Transverse colon (tissue), 4 donors: ENCODE measurements around the gene ZNF77. TPM values are rescaled to one million over a fixed set of nuclear protein-coding genes. Genes with fewer than 3 reads are reported as not detected.

ENCODE experiments used
- DNase-seq: peaks from one replicate; pipeline ENCODE4 v3.0.0-alpha.2; 2019
- H3K27ac ChIP-seq, 4 donors: fragments of 200-600 bp; sonication (generic); 2 replicates each; pipeline ENCODE4 v1.5.1; 2016 to 2018; ENCODE audit warnings: inconsistent platforms in 4 of 4
- H3K27me3 ChIP-seq: fragments of 200-600 bp; sonication (generic); 2 replicates; pipeline ENCODE4 v1.5.1; 2017; ENCODE audit warnings: inconsistent platforms
- H3K36me3 ChIP-seq, 4 donors: fragments of 200-600 bp; sonication (generic); 2 replicates each; pipeline ENCODE4 v1.5.1; 2017 to 2019; ENCODE audit warnings: inconsistent platforms in 4 of 4
- H3K4me1 ChIP-seq, 4 donors: fragments of 200-600 bp; sonication (generic); 2 replicates each; pipeline ENCODE4 v1.5.1; 2017 to 2020; ENCODE audit warnings: inconsistent platforms in 4 of 4
- H3K4me3 ChIP-seq, 4 donors: fragments of 200-600 bp; sonication (generic); 1 replicate in 1 of 4; 2 replicates in 3 of 4; pipeline versions ENCODE4 v1.5.1 to v1.6.1; 2017 to 2019; ENCODE audit warnings: inconsistent platforms in 4 of 4
- H3K9me3 ChIP-seq, 2 donors: fragments of 200-600 bp; sonication (generic); 2 replicates each; pipeline ENCODE4 v1.5.1; 2017 to 2019; ENCODE audit warnings: inconsistent platforms in 2 of 2
- CTCF ChIP-seq, 5 experiments: fragments of 200-600 bp in 3 of 5; fragments of 450-650 bp in 2 of 5; sonication (generic) in 3 of 5; IDR thresholded peaks; 1 replicate in 2 of 5; 2 replicates in 3 of 5; pipeline ENCODE4 v1.5.1; 2016 to 2017; ENCODE audit warnings: antibody characterized with exemption in 5 of 5, inconsistent platforms in 3 of 5, mild to moderate bottlenecking in 2 of 5, moderate library complexity in 1 of 5
- EP300 ChIP-seq: sonication (generic); formaldehyde crosslinking; IDR thresholded peaks from one replicate; pipeline ENCODE4 v1.6.1; 2017; ENCODE audit warnings: antibody characterized with exemption, low read depth
- POLR2A ChIP-seq: fragments of 450-650 bp; IDR thresholded peaks from one replicate; pipeline ENCODE4 v1.6.1; 2016; ENCODE audit warnings: antibody characterized with exemption, mild to moderate bottlenecking, moderate library complexity
- POLR2AphosphoS5 ChIP-seq, 3 donors: sonication (generic); formaldehyde crosslinking; IDR thresholded peaks; one replicate each; pipeline ENCODE4 v1.6.1; 2016; ENCODE audit warnings: antibody characterized with exemption in 3 of 3
- whole genome bisulfite sequencing, 2 donors: methylation state at CpG; one replicate each; pipeline ENCODE4 v1.1.5; 2018; ENCODE audit warnings: low coverage in 1 of 2; 5-methylcytosine and 5-hydroxymethylcytosine counted together
- in situ Hi-C, 4 donors: fragments of 200-750 bp; cut with MboI; loops; one replicate each; pipeline versions ENCODE4 v1.15.0 to v1.15.1; 2017; ENCODE audit warnings: low sequenced_read_pairs in 3 of 4, low pct_ligation_motif_present in 1 of 4, low pct_unique_long_range_greater_than_20kb in 1 of 4
- intact Hi-C: fragments of 100-400 bp; cut with DNase I; formaldehyde crosslinking; loops from one replicate; pipeline ENCODE4 v1.15.1; 2023; ENCODE audit warnings: low total_unique reads
- total RNA-seq, 4 donors: library from RNA; depleted of rRNA; stranded (reverse); fragments of >200 nt; gene quantifications; one replicate each; pipeline ENCODE4 v1.1.0, GENCODE V29; 2016

The ZNF77 gene
- total RNA-seq, 4 donors from 2014 or later = 4.2 to 9.3 (median 5.1) TPM; not detected in 1

- Histone ChIP-seq H3K4me3 (no peak overlapping the region), H3K27ac (no peak overlapping the region), H3K4me1 (peaks cover 0 to 2% (median 0%) of the 10 kb centered on the region in 4 donors), H3K9me3 (no peaks in the 10 kb centered on the region), H3K36me3 (no peaks in the 10 kb centered on the region), H3K27me3 (peaks cover 8% of the 10 kb centered on the region)
- in situ Hi-C loops (no loop called here), intact Hi-C loops (no loop called here)
- TF ChIP-seq POLR2A = no peak
- no peak for TF ChIP-seq POLR2AphosphoS5 (IDR thresholded peaks at IDR 0.05)
- TF ChIP-seq CTCF (IDR thresholded peaks at IDR 0.05) = no peak
- no peak for TF ChIP-seq EP300
- WGBS, 2 donors = 80 to 89% methylated on average over 1 to 14 of the region's 15 CpGs
- DNase-seq = no peak
Measured at GRCh38 chr19:2989236-2989946, 44.6 kb upstream of the ZNF77 start.

GRCh38 chr19:2988568-2988967 is 43.8 kb upstream of the ZNF77 start:
- Histone ChIP-seq H3K9me3 (no peaks in the 10 kb centered on the region), H3K27me3 (peaks cover 16% of the 10 kb centered on the region), H3K36me3 (no peaks in the 10 kb centered on the region), H3K4me1 (peaks cover 3 to 9% (median 7%) of the 10 kb centered on the region in 4 donors), H3K4me3 (no peak overlapping the region), H3K27ac (no peak overlapping the region)
- DNase-seq = no peak
- intact Hi-C loops = no loop called here
- TF ChIP-seq CTCF (IDR thresholded peaks at IDR 0.05) (no peak), POLR2AphosphoS5 (IDR thresholded peaks at IDR 0.05) (no peak)
- WGBS, 2 donors = 97% methylated on average over 3 of the region's 3 CpGs; no CpG with 5 or more reads in 1 of the 2 donors
- in situ Hi-C loops = no loop called here

- in situ Hi-C loops (no loop called here), intact Hi-C loops (no loop called here)
- peaks cover 9 to 15% (median 14%) of the 10 kb centered on the region in 4 donors for H3K4me1 ChIP-seq
- no peak for DNase-seq
- 74% methylated on average over 12 of the region's 12 CpGs; no CpG with 5 or more reads in 1 of the 2 donors for WGBS, 2 donors
- peaks cover 16% of the 10 kb centered on the region for H3K27me3 ChIP-seq
- no peaks in the 10 kb centered on the region for H3K9me3 ChIP-seq
- H3K27ac ChIP-seq = no peak overlapping the region
- no peaks in the 10 kb centered on the region for H3K36me3 ChIP-seq
- H3K4me3 ChIP-seq = no peak overlapping the region
- TF ChIP-seq POLR2A = no peak
- TF ChIP-seq EP300 = no peak
- TF ChIP-seq POLR2AphosphoS5 (IDR thresholded peaks at IDR 0.05) = no peak
- no peak for TF ChIP-seq CTCF (IDR thresholded peaks at IDR 0.05)
Measured at GRCh38 chr19:2987797-2988196, 43.0 kb upstream of the ZNF77 start.

- in situ Hi-C loops (no loop called here), intact Hi-C loops (no loop called here)
- DNase-seq = no peak
- Histone ChIP-seq H3K27ac (no peak overlapping the region), H3K4me1 (peaks cover 14 to 19% (median 18%) of the 10 kb centered on the region in 4 donors), H3K27me3 (peaks cover 16% of the 10 kb centered on the region), H3K36me3 (no peaks in the 10 kb centered on the region), H3K4me3 (no peak overlapping the region), H3K9me3 (no peaks in the 10 kb centered on the region)
- no peak for TF ChIP-seq POLR2AphosphoS5 (IDR thresholded peaks at IDR 0.05)
- TF ChIP-seq POLR2A = no peak
- TF ChIP-seq EP300 = no peak
- no peak for TF ChIP-seq CTCF (IDR thresholded peaks at IDR 0.05)
- WGBS, 2 donors = 58% methylated on average over 20 of the region's 20 CpGs; no CpG with 5 or more reads in 1 of the 2 donors
Measured at GRCh38 chr19:2986951-2987524, 42.3 kb upstream of the ZNF77 start.
